Astrocyte of the spinal cord (primary cell): ENCODE measurements around the gene CAPNS2.

Experiments used
- DNase-seq: peaks from one replicate; pipeline ENCODE4 v3.0.0; 2011; ENCODE audit warnings: low read depth, low spot score
- H3K4me3 ChIP-seq: 2 replicates; pipeline ENCODE4 v1.5.1; 2011; ENCODE audit warnings: low read depth, mild to moderate bottlenecking, low read length, moderate library complexity
- CTCF ChIP-seq: IDR thresholded peaks from 2 replicates; pipeline ENCODE4 v1.5.1; 2012; ENCODE audit warnings: low read depth, mild to moderate bottlenecking, low read length, inconsistent platforms
- in situ Hi-C: cut with HindIII; loops from 2 replicates; pipeline ENCODE4 v1.10.0; 2017; ENCODE audit warnings: low sequenced_read_pairs

Gene CAPNS2

DNA sequence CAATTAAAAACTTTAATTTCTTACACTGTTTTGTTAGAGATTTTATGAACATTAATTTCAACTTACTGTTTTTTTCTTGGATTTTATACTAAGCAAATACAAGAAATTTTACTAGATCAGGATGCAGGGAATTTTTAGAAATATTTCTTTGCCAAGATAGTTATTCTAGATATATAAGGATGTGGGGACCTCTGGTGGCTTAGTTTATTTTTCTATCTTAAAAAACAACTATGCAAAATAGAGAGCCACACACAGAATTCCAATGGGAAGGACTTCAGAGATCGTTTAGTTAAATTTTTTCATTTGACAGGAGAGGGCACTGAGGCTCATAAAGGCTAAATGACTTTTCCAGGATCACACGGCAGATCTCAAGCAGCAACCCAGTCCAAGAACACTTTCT is 23.0 kb upstream of the CAPNS2 start:
- peak; percentile 4 for TF ChIP-seq CTCF
- peak; percentile 60 for DNase-seq
- in situ Hi-C loops = no loop called here
- H3K4me3 ChIP-seq = no peak overlapping the region

DNA sequence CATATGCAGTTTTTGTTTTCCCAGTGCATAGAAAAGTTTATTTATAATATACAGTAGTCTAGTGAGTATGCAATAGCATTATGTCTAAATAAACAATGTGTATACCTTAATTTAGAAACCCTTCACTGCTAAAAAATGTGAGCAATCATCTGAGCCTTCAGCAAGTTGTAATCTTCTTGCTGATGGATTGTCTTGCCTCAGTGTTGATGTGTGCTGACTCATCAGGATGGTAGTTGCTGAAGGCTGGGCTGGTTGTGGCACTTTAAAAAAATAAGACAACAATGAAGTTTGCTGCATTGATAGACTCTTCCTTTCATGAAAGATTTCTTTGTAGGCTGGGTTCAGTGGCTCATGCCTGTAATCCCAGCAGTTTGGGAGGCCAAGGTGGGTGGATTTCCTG is 13.9 kb upstream of the CAPNS2 start:
- peak; percentile 62 for DNase-seq
- in situ Hi-C loops = no loop called here
- TF ChIP-seq CTCF = no peak
- H3K4me3 ChIP-seq = no peak overlapping the region

- no peak for TF ChIP-seq CTCF
- DNase-seq = no peak
- in situ Hi-C loops = no loop called here
- no peak overlapping the region for H3K4me3 ChIP-seq
These were observed 11.0 kb upstream of the CAPNS2 start for GRCh38 chr16:55555436-55555835.

- no peak for TF ChIP-seq CTCF
- DNase-seq = no peak
- in situ Hi-C loops = no loop called here
- H3K4me3 ChIP-seq = no peak overlapping the region
These were observed 9.3 kb upstream of the CAPNS2 start for GRCh38 chr16:55557186-55557585.

- in situ Hi-C loops = no loop called here
- no peak for TF ChIP-seq CTCF
- DNase-seq = peak; percentile 69
- H3K4me3 ChIP-seq = no peak overlapping the region
These were observed 7.3 kb upstream of the CAPNS2 start for GRCh38 chr16:55559233-55559632.

DNA sequence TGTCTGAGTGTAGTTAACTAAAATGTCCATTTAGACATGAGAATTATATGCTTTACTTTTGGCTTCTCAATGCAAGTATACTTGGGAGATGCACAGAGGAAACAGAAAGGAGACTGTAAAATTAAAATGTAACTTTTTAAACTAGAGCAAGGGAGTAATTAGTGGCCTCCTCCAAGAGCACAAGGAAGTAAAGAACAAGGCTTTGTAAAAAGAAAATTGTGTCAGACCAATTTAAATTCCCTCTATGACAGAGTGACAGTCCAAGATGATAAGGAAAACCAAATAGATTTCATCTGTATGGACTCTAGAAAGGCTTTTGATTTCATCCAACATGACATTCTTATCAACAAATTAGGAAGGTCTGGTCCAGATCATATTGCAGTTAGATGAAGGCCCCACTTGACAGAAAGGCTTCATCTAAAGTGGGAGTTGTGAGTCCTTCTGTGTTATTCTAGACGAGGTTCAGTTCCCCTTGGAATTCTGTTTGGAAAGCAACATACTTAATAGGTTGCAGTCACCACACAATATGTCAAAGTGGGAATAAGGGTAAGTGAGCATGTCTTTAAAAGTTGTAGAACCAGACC is 6.5 kb upstream of the CAPNS2 start:
- in situ Hi-C loops = no loop called here
- TF ChIP-seq CTCF = no peak
- H3K4me3 ChIP-seq = no peak overlapping the region
- DNase-seq = no peak
